A549 treated with RU486 at 1 μM for 4 hours (cell line): ENCODE results near the gene EIF2AK3. TPM values are rescaled to one million over a fixed set of nuclear protein-coding genes. Genes with fewer than 3 reads are reported as not detected.

Experiments
- total RNA-seq: library from RNA; stranded (reverse); fragments of 200-300 nt; extraction: Qiagen RNA extraction; gene quantifications from 5 replicates; pipeline ENCODE4 v1.2.3, GENCODE V29; 2022; ENCODE audit warnings: low read depth

The EIF2AK3 gene
- total RNA-seq = 12.4 to 18.9 TPM (median 17.0 TPM) in 5 replicates

GRCh38 chr2:88627055-88627855, at the start of gene EIF2AK3:
Gene EIF2AK3, minus strand, starts transcription at chr2:88627464. Its CDS starts 190 bp downstream, at chr2:88627274.

Other genes starting within 250 kb of the EIF2AK3 start
- not detected in 5 replicates for gene FOXI3, start 174.8 kb downstream of the EIF2AK3 start, total RNA-seq
- gene RPIA, start 64.2 kb upstream of the EIF2AK3 start, total RNA-seq = 29.5 to 32.3 TPM (median 30.2 TPM) in 5 replicates